GM18502 (cell line): ENCODE results near the gene ATAT1.
A peak's percentile ranks its signal among the peaks of the same experiment; 100 is the strongest.

Experiments
- ATAC-seq: cut with Tn5 transposase; IDR thresholded peaks from one replicate; pipeline ENCODE4 v1.9.1; 2021; ENCODE audit warnings: mild to moderate bottlenecking; ENCODE audit not compliant: unreplicated experiment, poor library complexity

ATAT1 gene

GRCh38 chr6:30682143-30683117, 55.8 kb downstream of the ATAT1 start:
- ATAC-seq, result peak; percentile 49

- ATAC-seq, result no peak
Measured at GRCh38 chr6:30683183-30683979, 56.7 kb downstream of the ATAT1 start.

GRCh38 chr6:30683980-30684338, 57.3 kb downstream of the ATAT1 start:
- ATAC-seq, result no peak

- ATAC-seq, result no peak
Measured at GRCh38 chr6:30684386-30685156, 57.9 kb downstream of the ATAT1 start.

GRCh38 chr6:30685157-30686008, 58.7 kb downstream of the ATAT1 start:
- no peak for ATAC-seq

- ATAC-seq, result peak; percentile 17
Measured at GRCh38 chr6:30686009-30686907, 59.6 kb downstream of the ATAT1 start, which contains the start of gene PPP1R18. TSS of gene PPP1R18 (minus strand) at chr6:30686645. CDS start at chr6:30686018, 627 bp downstream.

GRCh38 chr6:30686908-30687658, 60.4 kb downstream of the ATAT1 start:
- ATAC-seq, result peak; percentile 41

- ATAC-seq, result no peak
Measured at GRCh38 chr6:30687659-30688431, 61.2 kb downstream of the ATAT1 start.

- no peak for ATAC-seq
Measured at GRCh38 chr6:30688569-30688968, 61.9 kb downstream of the ATAT1 start.

GRCh38 chr6:30689022-30689865, 62.6 kb downstream of the ATAT1 start:
- ATAC-seq, result no peak

- ATAC-seq, result no peak
Measured at GRCh38 chr6:30689985-30690384, 63.3 kb downstream of the ATAT1 start.

- no peak for ATAC-seq
Measured at GRCh38 chr6:30690403-30691207, 63.9 kb downstream of the ATAT1 start, which contains the start of gene NRM. TSS of gene NRM (minus strand) at chr6:30690984. CDS start at chr6:30690974, 10 bp downstream.

GRCh38 chr6:30691208-30691847, 64.7 kb downstream of the ATAT1 start:
- ATAC-seq, result no peak
